Measurements from ENCODE around the gene FLT3. TPM values are rescaled to one million over a fixed set of nuclear protein-coding genes. Genes with fewer than 3 reads are reported as not detected.

FLT3 gene
- total RNA-seq, 4 donors from 2014 or later = 0.47 to 1.2 (median 1.2) TPM

- H3K4me3 ChIP-seq = peak overlapping the region; percentile 96
- H3K9me3 ChIP-seq = no peaks in the 10 kb centered on the region
- H3K36me3 ChIP-seq = no peaks in the 10 kb centered on the region
- 2% methylated on average over 41 of the region's 60 CpGs for WGBS
- H3K27ac ChIP-seq = peak overlapping the region; percentile 98
- H3K4me1 ChIP-seq = peaks cover 27% of the 10 kb centered on the region
- H3K27me3 ChIP-seq = no peaks in the 10 kb centered on the region
- DNase-seq (ENCODE audit: low spot score in 2 of 2) = peak; percentile 89 to 94
- TF ChIP-seq EP300 (IDR thresholded peaks at IDR 0.05) = no peak
- TF ChIP-seq POLR2A (IDR thresholded peaks at IDR 0.05) = peak in 1 of 2 donors; percentile 38
- TF ChIP-seq POLR2AphosphoS5 (IDR thresholded peaks at IDR 0.05) = peak in 1 of 3 donors; percentile 43
- TF ChIP-seq CTCF (IDR thresholded peaks at IDR 0.05) = no peak
These were observed 38.5 kb upstream of the FLT3 start for GRCh38 chr13:28138756-28139470.

- Histone ChIP-seq H3K27me3 (no peaks in the 10 kb centered on the region), H3K9me3 (no peaks in the 10 kb centered on the region), H3K4me1 (peaks cover 27% of the 10 kb centered on the region), H3K36me3 (no peaks in the 10 kb centered on the region), H3K4me3 (peak within 1 kb of the TSS; percentile 96), H3K27ac (peak within 1 kb of the TSS; percentile 98)
- TF ChIP-seq POLR2AphosphoS5 (IDR thresholded peaks at IDR 0.05) (no peak), POLR2A (IDR thresholded peaks at IDR 0.05) (peak in 1 of 2 donors; percentile 70)
- DNase-seq (ENCODE audit: low spot score in 2 of 2) = peak; percentile 94 to 95
- WGBS = 1% methylated on average over 52 of the region's 84 CpGs
These were observed 37.8 kb upstream of the FLT3 start, which contains the start of gene PAN3 for GRCh38 chr13:28138012-28138755. TSS of gene PAN3 (plus strand) at chr13:28138545. CDS start at chr13:28138658, 113 bp downstream.

- Histone ChIP-seq H3K27ac (peak overlapping the region; percentile 98), H3K4me3 (peak overlapping the region; percentile 96), H3K27me3 (no peaks in the 10 kb centered on the region), H3K4me1 (peaks cover 27% of the 10 kb centered on the region), H3K36me3 (no peaks in the 10 kb centered on the region), H3K9me3 (no peaks in the 10 kb centered on the region)
- TF ChIP-seq POLR2AphosphoS5 (IDR thresholded peaks at IDR 0.05) = no peak
- WGBS = under 1% methylated on average over 11 of the region's 11 CpGs
- no peak for DNase-seq (ENCODE audit: low spot score in 2 of 2)
These were observed 37.2 kb upstream of the FLT3 start for GRCh38 chr13:28137596-28137995.

GRCh38 chr13:28136916-28137315, 36.5 kb upstream of the FLT3 start:
- 33% methylated on average over 7 of the region's 7 CpGs for WGBS
- Histone ChIP-seq H3K27me3 (no peaks in the 10 kb centered on the region), H3K36me3 (no peaks in the 10 kb centered on the region), H3K9me3 (no peaks in the 10 kb centered on the region), H3K27ac (no peak overlapping the region), H3K4me3 (peak overlapping the region; percentile 96), H3K4me1 (peaks cover 27% of the 10 kb centered on the region)
- TF ChIP-seq CTCF (IDR thresholded peaks at IDR 0.05) (no peak), POLR2A (IDR thresholded peaks at IDR 0.05) (no peak), POLR2AphosphoS5 (IDR thresholded peaks at IDR 0.05) (no peak), EP300 (IDR thresholded peaks at IDR 0.05) (no peak)
- no peak for DNase-seq (ENCODE audit: low spot score in 2 of 2)

- WGBS = 89% methylated on average over 11 of the region's 11 CpGs
- TF ChIP-seq CTCF (IDR thresholded peaks at IDR 0.05) = no peak
- no peak for TF ChIP-seq POLR2A (IDR thresholded peaks at IDR 0.05)
- no peak for TF ChIP-seq EP300 (IDR thresholded peaks at IDR 0.05)
- TF ChIP-seq POLR2AphosphoS5 (IDR thresholded peaks at IDR 0.05) = no peak
- DNase-seq (ENCODE audit: low spot score in 2 of 2) = no peak
- H3K9me3 ChIP-seq = no peaks in the 10 kb centered on the region
- no peak overlapping the region for H3K27ac ChIP-seq
- H3K36me3 ChIP-seq = no peaks in the 10 kb centered on the region
- no peak overlapping the region for H3K4me3 ChIP-seq
- H3K27me3 ChIP-seq = no peaks in the 10 kb centered on the region
- no peaks in the 10 kb centered on the region for H3K4me1 ChIP-seq
These were observed 31.3 kb upstream of the FLT3 start for GRCh38 chr13:28131646-28132045.
